Measurements from ENCODE around the gene FGD2. TPM values are rescaled to one million over a fixed set of nuclear protein-coding genes. Genes with fewer than 3 reads are reported as not detected.

The FGD2 gene
- total RNA-seq, 2 experiments from 2014 or later, result 10.1 to 12.1 TPM

- H3K4me3 Mint-ChIP-seq, result peak overlapping the region; percentile 19
- ChIA-PET CTCF (interaction anchor here (0.6 to 1.5 kb wide), 5 partner anchors 22 to 663 kb away, joined by 3 to 4 read pairs (median 3); partner anchors contain the start of gene MTCH1), POLR2A (interaction anchor here (0.8 to 2.2 kb wide), 3 partner anchors 21 to 78 kb away, joined by 4 to 5 read pairs (median 5); partner anchors contain the start of genes C6orf89 and MTCH1)
- DNase-seq, result peak; percentile 65
- H3K27ac Mint-ChIP-seq, result peak overlapping the region; percentile 81
- peaks cover 40% of the 10 kb centered on the region for H3K4me1 Mint-ChIP-seq (ENCODE audit: low read depth)
- ATAC-seq, result peak; percentile 72
- H3K9me3 Mint-ChIP-seq (ENCODE audit: insufficient read depth), result no peaks in the 10 kb centered on the region
- no peaks in the 10 kb centered on the region for H3K27me3 Mint-ChIP-seq (ENCODE audit: low read depth)
- H3K36me3 Mint-ChIP-seq (ENCODE audit: low read depth), result peaks cover 20% of the 10 kb centered on the region
These were observed 41.8 kb upstream of the FGD2 start for GRCh38 chr6:36963451-36964290.

GRCh38 chr6:36964349-36964748, 41.1 kb upstream of the FGD2 start:
- peak overlapping the region; percentile 71 for H3K27ac Mint-ChIP-seq
- no peaks in the 10 kb centered on the region for H3K27me3 Mint-ChIP-seq (ENCODE audit: low read depth)
- ChIA-PET CTCF (interaction anchor here (1.2 to 1.5 kb wide), 2 partner anchors 52 to 54 kb away, joined by 3 to 4 read pairs; no protein-coding TSS in a partner anchor), POLR2A (interaction anchor here (0.8 to 2.2 kb wide), 2 partner anchors 20 to 79 kb away, joined by 4 to 5 read pairs; partner anchors contain the start of gene C6orf89)
- H3K9me3 Mint-ChIP-seq (ENCODE audit: insufficient read depth), result no peaks in the 10 kb centered on the region
- DNase-seq, result no peak
- H3K4me1 Mint-ChIP-seq (ENCODE audit: low read depth), result peaks cover 40% of the 10 kb centered on the region
- H3K4me3 Mint-ChIP-seq, result no peak overlapping the region
- peaks cover 24% of the 10 kb centered on the region for H3K36me3 Mint-ChIP-seq (ENCODE audit: low read depth)
- no peak for ATAC-seq

DNA sequence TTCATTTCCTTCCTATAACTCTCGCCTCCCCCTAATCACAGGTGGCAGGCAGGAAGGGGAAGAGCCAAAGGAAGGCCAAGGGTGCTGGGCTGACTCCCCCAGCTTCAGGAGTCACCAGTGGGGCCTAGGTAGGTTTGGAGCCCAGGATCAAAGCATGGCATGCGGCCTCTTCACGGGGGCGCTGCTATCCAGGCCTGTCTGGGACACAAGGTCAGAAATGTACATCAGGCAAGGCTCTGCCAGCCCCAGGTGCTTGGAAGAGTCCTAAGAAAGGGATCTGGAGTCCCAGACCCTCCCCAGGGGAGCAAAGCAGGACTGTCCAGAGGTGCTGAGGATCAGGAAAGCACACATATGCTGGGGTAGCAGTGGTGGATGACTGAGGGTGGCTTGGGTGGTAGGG, 40.5 kb upstream of the FGD2 start:
- no peaks in the 10 kb centered on the region for H3K27me3 Mint-ChIP-seq (ENCODE audit: low read depth)
- H3K27ac Mint-ChIP-seq, result peak overlapping the region; percentile 71
- ChIA-PET POLR2A (no interaction called here), CTCF (interaction anchor here (1.7 kb wide), 2 partner anchors 14 to 54 kb away, joined by 5 read pairs; no protein-coding TSS in a partner anchor)
- ATAC-seq, result no peak
- no peaks in the 10 kb centered on the region for H3K9me3 Mint-ChIP-seq (ENCODE audit: insufficient read depth)
- H3K4me1 Mint-ChIP-seq (ENCODE audit: low read depth), result peaks cover 39% of the 10 kb centered on the region
- peaks cover 29% of the 10 kb centered on the region for H3K36me3 Mint-ChIP-seq (ENCODE audit: low read depth)
- no peak overlapping the region for H3K4me3 Mint-ChIP-seq
- no peak for DNase-seq

DNA sequence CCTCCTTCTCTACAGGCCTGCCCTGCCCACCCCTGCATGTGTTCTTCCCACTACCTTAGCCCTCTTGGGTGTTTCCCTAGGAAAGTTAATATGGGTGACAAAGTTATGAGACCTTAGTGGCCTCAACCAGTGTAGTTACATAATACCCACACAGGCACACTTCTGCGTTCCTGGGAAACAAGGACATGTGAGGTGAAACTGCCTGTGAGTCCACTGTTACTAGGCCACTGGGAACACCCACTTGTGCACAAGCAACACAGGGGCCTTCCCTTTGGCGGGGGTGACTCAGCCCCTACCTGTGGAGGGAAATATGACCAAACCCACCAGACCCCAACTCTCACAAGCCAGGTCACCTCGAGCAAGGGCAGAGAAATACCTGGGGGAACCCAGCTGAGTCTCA, 38.2 kb upstream of the FGD2 start:
- CTCF ChIA-PET, result interaction anchor here (0.9 to 2.1 kb wide), 3 partner anchors 11 to 13 kb away, joined by 4 to 6 read pairs (median 5); partner anchors contain the start of gene PI16
- ATAC-seq (no peak), DNase-seq (no peak)
- Mint-ChIP-seq H3K4me1 (ENCODE audit: low read depth) (peaks cover 31% of the 10 kb centered on the region), H3K4me3 (no peak overlapping the region), H3K36me3 (ENCODE audit: low read depth) (peaks cover 51% of the 10 kb centered on the region), H3K27me3 (ENCODE audit: low read depth) (no peaks in the 10 kb centered on the region), H3K9me3 (ENCODE audit: insufficient read depth) (no peaks in the 10 kb centered on the region), H3K27ac (no peak overlapping the region)
- POLR2A ChIA-PET, result interaction anchor here (0.8 kb wide), 1 partner anchor 627 kb away, joined by 3 read pairs; no protein-coding TSS in a partner anchor

DNA sequence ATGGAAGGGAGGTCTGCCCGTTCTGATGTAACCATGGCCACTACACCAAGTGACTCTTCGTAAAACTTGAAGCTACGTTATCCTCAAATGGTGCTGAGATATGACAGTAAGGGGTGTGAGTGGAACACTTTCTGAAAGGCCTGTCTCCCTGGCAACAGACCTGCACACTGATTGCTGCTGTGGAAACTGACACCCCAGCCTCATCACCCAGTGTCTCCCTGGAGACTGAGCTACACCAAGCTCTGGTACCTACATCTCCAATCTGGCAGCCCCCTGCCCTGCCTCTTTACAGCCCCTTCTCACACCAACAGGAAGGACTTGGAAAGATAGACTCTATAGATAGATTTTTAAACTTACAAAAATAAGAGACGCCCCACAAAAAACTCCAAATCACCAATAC, 37.7 kb upstream of the FGD2 start:
- H3K4me1 Mint-ChIP-seq (ENCODE audit: low read depth), result peaks cover 28% of the 10 kb centered on the region
- no peak overlapping the region for H3K4me3 Mint-ChIP-seq
- POLR2A ChIA-PET, result no interaction called here
- H3K27ac Mint-ChIP-seq, result no peak overlapping the region
- no peaks in the 10 kb centered on the region for H3K27me3 Mint-ChIP-seq (ENCODE audit: low read depth)
- CTCF ChIA-PET, result interaction anchor here (0.9 to 2.1 kb wide), 3 partner anchors 12 to 93 kb away, joined by 3 to 5 read pairs (median 4); partner anchors contain the start of gene PPIL1
- ATAC-seq (no peak), DNase-seq (no peak)
- peaks cover 56% of the 10 kb centered on the region for H3K36me3 Mint-ChIP-seq (ENCODE audit: low read depth)
- no peaks in the 10 kb centered on the region for H3K9me3 Mint-ChIP-seq (ENCODE audit: insufficient read depth)

- ChIA-PET POLR2A (no interaction called here), CTCF (interaction anchor here (1.3 kb wide), 1 partner anchor 94 kb away, joined by 3 read pairs; the partner anchor contains the start of gene PPIL1)
- no peaks in the 10 kb centered on the region for H3K9me3 Mint-ChIP-seq (ENCODE audit: insufficient read depth)
- peaks cover 21% of the 10 kb centered on the region for H3K4me1 Mint-ChIP-seq (ENCODE audit: low read depth)
- no peak overlapping the region for H3K4me3 Mint-ChIP-seq
- no peaks in the 10 kb centered on the region for H3K27me3 Mint-ChIP-seq (ENCODE audit: low read depth)
- DNase-seq (no peak), ATAC-seq (no peak)
- H3K27ac Mint-ChIP-seq, result no peak overlapping the region
- peaks cover 61% of the 10 kb centered on the region for H3K36me3 Mint-ChIP-seq (ENCODE audit: low read depth)
These were observed 37.0 kb upstream of the FGD2 start for GRCh38 chr6:36968266-36968977.

GRCh38 chr6:36969240-36969691, 36.2 kb upstream of the FGD2 start:
- peaks cover 13% of the 10 kb centered on the region for H3K4me1 Mint-ChIP-seq (ENCODE audit: low read depth)
- POLR2A ChIA-PET, result no interaction called here
- H3K9me3 Mint-ChIP-seq (ENCODE audit: insufficient read depth), result no peaks in the 10 kb centered on the region
- H3K4me3 Mint-ChIP-seq, result no peak overlapping the region
- CTCF ChIA-PET, result no interaction called here
- H3K27me3 Mint-ChIP-seq (ENCODE audit: low read depth), result no peaks in the 10 kb centered on the region
- peaks cover 69% of the 10 kb centered on the region for H3K36me3 Mint-ChIP-seq (ENCODE audit: low read depth)
- H3K27ac Mint-ChIP-seq, result no peak overlapping the region
- no peak for DNase-seq
- ATAC-seq, result no peak

GRCh38 chr6:36969988-36970891, 35.2 kb upstream of the FGD2 start:
- ChIA-PET POLR2A (interaction anchor here (1.1 kb wide), 1 partner anchor 14 kb away, joined by 4 read pairs; no protein-coding TSS in a partner anchor), CTCF (interaction anchor here (2.3 kb wide), 1 partner anchor 15 kb away, joined by 9 read pairs; the partner anchor contains the start of gene PI16)
- peaks cover 78% of the 10 kb centered on the region for H3K36me3 Mint-ChIP-seq (ENCODE audit: low read depth)
- peak overlapping the region; percentile 57 for H3K27ac Mint-ChIP-seq
- ATAC-seq, result no peak
- H3K27me3 Mint-ChIP-seq (ENCODE audit: low read depth), result no peaks in the 10 kb centered on the region
- no peak for DNase-seq
- no peaks in the 10 kb centered on the region for H3K9me3 Mint-ChIP-seq (ENCODE audit: insufficient read depth)
- peaks cover 3% of the 10 kb centered on the region for H3K4me1 Mint-ChIP-seq (ENCODE audit: low read depth)
- H3K4me3 Mint-ChIP-seq, result no peak overlapping the region

DNA sequence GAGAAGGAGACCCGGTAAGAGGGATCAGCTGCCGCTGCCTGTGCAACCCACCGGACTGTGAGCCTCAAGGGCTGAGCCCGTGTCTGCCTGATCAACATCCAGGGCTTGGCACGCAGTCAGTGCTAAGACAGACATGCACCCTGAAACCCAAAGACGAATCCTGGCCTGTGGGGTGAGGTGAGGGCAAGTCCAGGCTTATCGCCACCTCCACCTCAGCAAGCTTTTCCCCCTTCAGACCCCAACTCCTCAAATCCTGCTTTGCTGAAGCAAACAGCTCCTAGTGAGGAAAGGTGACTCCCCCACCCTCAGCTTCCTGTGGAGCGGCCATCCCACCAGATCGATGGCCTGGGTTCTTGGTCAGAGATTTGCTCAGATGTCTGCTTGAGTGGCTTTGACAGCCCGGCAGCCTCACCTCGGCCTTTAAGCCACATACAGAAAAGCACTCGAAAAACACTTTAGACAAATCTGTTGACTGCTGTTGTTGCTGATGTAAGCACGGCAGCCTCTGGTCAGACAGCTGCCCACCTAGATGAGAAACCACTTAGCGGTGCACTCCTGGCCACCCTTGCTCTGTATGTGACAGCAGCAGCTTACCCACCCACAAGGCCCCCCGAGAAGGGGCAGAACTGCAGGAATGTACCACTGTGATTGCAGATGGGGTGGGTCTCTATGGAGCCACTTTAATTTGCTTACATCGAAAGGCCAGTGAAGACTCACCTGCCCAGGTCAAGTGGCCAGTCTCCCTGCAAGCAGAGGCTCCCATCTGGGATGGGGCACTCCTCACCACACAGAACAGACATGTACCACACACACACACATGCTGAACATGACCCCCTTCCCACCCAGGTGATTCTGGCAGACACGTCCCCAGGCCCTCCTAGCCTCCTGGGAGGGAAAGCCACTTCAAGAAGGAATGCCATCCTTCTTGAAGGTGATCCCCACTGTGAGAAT, 34.3 kb upstream of the FGD2 start:
- no peak overlapping the region for H3K4me3 Mint-ChIP-seq
- CTCF ChIA-PET, result interaction anchor here (2.3 kb wide), 1 partner anchor 15 kb away, joined by 9 read pairs; the partner anchor contains the start of gene PI16
- ATAC-seq (no peak), DNase-seq (no peak)
- POLR2A ChIA-PET, result interaction anchor here (1.1 kb wide), 1 partner anchor 13 kb away, joined by 4 read pairs; no protein-coding TSS in a partner anchor
- H3K27me3 Mint-ChIP-seq (ENCODE audit: low read depth), result no peaks in the 10 kb centered on the region
- H3K9me3 Mint-ChIP-seq (ENCODE audit: insufficient read depth), result no peaks in the 10 kb centered on the region
- no peaks in the 10 kb centered on the region for H3K4me1 Mint-ChIP-seq (ENCODE audit: low read depth)
- H3K36me3 Mint-ChIP-seq (ENCODE audit: low read depth), result peaks cover 86% of the 10 kb centered on the region
- H3K27ac Mint-ChIP-seq, result peak overlapping the region; percentile 57
